ENCODE measurements around the gene CDH13.

DNA sequence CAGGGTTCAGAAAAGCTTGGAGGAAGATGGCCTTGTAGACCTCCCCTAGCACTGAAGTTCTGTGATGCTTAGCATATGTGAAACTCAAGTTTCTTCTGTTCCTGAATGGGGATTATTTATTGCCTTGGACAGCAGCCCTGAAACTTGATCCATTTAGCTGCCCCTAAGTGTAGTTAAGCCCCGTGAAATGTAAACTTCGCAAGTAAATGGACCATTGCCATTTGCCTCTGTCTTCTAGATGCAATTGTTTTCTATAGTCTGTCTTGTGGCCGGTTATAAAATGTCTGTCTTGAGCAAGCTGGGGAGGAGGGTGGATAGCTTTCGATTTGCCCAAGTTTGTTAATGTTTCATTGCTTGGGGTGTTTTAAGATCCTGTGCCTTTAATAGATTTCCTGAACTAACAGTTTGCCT is 261.8 kb downstream of the CDH13 start:
- TF ChIP-seq, protein P1, sequence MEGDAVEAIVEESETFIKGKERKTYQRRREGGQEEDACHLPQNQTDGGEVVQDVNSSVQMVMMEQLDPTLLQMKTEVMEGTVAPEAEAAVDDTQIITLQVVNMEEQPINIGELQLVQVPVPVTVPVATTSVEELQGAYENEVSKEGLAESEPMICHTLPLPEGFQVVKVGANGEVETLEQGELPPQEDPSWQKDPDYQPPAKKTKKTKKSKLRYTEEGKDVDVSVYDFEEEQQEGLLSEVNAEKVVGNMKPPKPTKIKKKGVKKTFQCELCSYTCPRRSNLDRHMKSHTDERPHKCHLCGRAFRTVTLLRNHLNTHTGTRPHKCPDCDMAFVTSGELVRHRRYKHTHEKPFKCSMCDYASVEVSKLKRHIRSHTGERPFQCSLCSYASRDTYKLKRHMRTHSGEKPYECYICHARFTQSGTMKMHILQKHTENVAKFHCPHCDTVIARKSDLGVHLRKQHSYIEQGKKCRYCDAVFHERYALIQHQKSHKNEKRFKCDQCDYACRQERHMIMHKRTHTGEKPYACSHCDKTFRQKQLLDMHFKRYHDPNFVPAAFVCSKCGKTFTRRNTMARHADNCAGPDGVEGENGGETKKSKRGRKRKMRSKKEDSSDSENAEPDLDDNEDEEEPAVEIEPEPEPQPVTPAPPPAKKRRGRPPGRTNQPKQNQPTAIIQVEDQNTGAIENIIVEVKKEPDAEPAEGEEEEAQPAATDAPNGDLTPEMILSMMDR (IDR thresholded peaks at IDR 0.05): no peak
- TF ChIP-seq POLR2A (IDR thresholded peaks at IDR 0.05): no peak

All from thyroid gland (tissue), 4 donors.